ENCODE results near the gene INTS7. TPM values are rescaled to one million over a fixed set of nuclear protein-coding genes. Genes with fewer than 3 reads are reported as not detected.

INTS7 gene
- total RNA-seq, 1 donor from 2014 or later, result 30.6 TPM

- H3K36me3 Mint-ChIP-seq (ENCODE audit: insufficient read depth), result peaks cover 21% of the 10 kb centered on the region
- no peak overlapping the region for H3K4me3 Mint-ChIP-seq (ENCODE audit: low read depth)
- no peak for TF ChIP-seq CTCF (IDR thresholded peaks at IDR 0.05; ENCODE audit: unreplicated experiment)
- no peaks in the 10 kb centered on the region for H3K27me3 Mint-ChIP-seq
- no peak overlapping the region for H3K27ac Mint-ChIP-seq
- no peak for DNase-seq (ENCODE audit: low spot score, unreplicated experiment)
- peaks cover 10% of the 10 kb centered on the region for H3K9me3 Mint-ChIP-seq (ENCODE audit: low read depth)
- H3K4me1 Mint-ChIP-seq (ENCODE audit: low read depth), result peaks cover 3% of the 10 kb centered on the region
Observed at GRCh38 chr1:212021563-212021962, 13.8 kb downstream of the INTS7 start.

- Mint-ChIP-seq H3K27me3 (no peaks in the 10 kb centered on the region), H3K36me3 (ENCODE audit: insufficient read depth) (peaks cover 26% of the 10 kb centered on the region), H3K4me3 (ENCODE audit: low read depth) (no peak overlapping the region), H3K27ac (no peak overlapping the region), H3K9me3 (ENCODE audit: low read depth) (peaks cover 10% of the 10 kb centered on the region), H3K4me1 (ENCODE audit: low read depth) (no peaks in the 10 kb centered on the region)
- no peak for DNase-seq (ENCODE audit: low spot score, unreplicated experiment)
- TF ChIP-seq CTCF (IDR thresholded peaks at IDR 0.05; ENCODE audit: unreplicated experiment), result no peak
Observed at GRCh38 chr1:212020975-212021374, 14.4 kb downstream of the INTS7 start.

- no peak for DNase-seq (ENCODE audit: low spot score, unreplicated experiment)
- Mint-ChIP-seq H3K4me3 (ENCODE audit: low read depth) (no peak overlapping the region), H3K9me3 (ENCODE audit: low read depth) (no peaks in the 10 kb centered on the region), H3K4me1 (ENCODE audit: low read depth) (no peaks in the 10 kb centered on the region), H3K27ac (no peak overlapping the region), H3K36me3 (ENCODE audit: insufficient read depth) (peaks cover 29% of the 10 kb centered on the region), H3K27me3 (no peaks in the 10 kb centered on the region)
- no peak for TF ChIP-seq CTCF (IDR thresholded peaks at IDR 0.05; ENCODE audit: unreplicated experiment)
Observed at GRCh38 chr1:212013672-212014071, 21.7 kb downstream of the INTS7 start.

- Mint-ChIP-seq H3K9me3 (ENCODE audit: low read depth) (no peaks in the 10 kb centered on the region), H3K4me1 (ENCODE audit: low read depth) (no peaks in the 10 kb centered on the region), H3K27ac (no peak overlapping the region), H3K27me3 (no peaks in the 10 kb centered on the region), H3K4me3 (ENCODE audit: low read depth) (no peak overlapping the region), H3K36me3 (ENCODE audit: insufficient read depth) (peaks cover 31% of the 10 kb centered on the region)
- DNase-seq (ENCODE audit: low spot score, unreplicated experiment), result peak; percentile 44
- TF ChIP-seq CTCF (IDR thresholded peaks at IDR 0.05; ENCODE audit: unreplicated experiment), result peak; percentile 89
Observed at GRCh38 chr1:212012034-212012740, 23.2 kb downstream of the INTS7 start.

GRCh38 chr1:212010004-212010403 lies 25.4 kb downstream of the INTS7 start:
- TF ChIP-seq CTCF (IDR thresholded peaks at IDR 0.05; ENCODE audit: unreplicated experiment), result no peak
- no peaks in the 10 kb centered on the region for H3K27me3 Mint-ChIP-seq
- no peak overlapping the region for H3K27ac Mint-ChIP-seq
- DNase-seq (ENCODE audit: low spot score, unreplicated experiment), result no peak
- H3K36me3 Mint-ChIP-seq (ENCODE audit: insufficient read depth), result peaks cover 19% of the 10 kb centered on the region
- no peaks in the 10 kb centered on the region for H3K4me1 Mint-ChIP-seq (ENCODE audit: low read depth)
- no peak overlapping the region for H3K4me3 Mint-ChIP-seq (ENCODE audit: low read depth)
- no peaks in the 10 kb centered on the region for H3K9me3 Mint-ChIP-seq (ENCODE audit: low read depth)
